Germinal center (tissue), 1 donor: ENCODE data around the gene OSTC.

Experiments used
- DNase-seq: peaks from one replicate; pipeline ENCODE4 v3.0.0; 2012; ENCODE audit warnings: mixed read lengths, low spot score

Gene OSTC

GRCh38 chr4:108716340-108716739 is 65.9 kb downstream of the OSTC start:
- no peak for DNase-seq

- no peak for DNase-seq
Observed at GRCh38 chr4:108717386-108717785, 67.0 kb downstream of the OSTC start.
